Endothelial cell of umbilical vein (primary cell): ENCODE results near the gene ARHGEF28.

ENCODE experiments used
- CTCF ChIP-seq, 2 donors: IDR thresholded peaks; 1 replicate in 1 of 2; 2 replicates in 1 of 2; pipeline ENCODE4 v1.5.1; 2011; ENCODE audit warnings: low read length in 2 of 2, mild to moderate bottlenecking in 2 of 2, moderate library complexity in 2 of 2, control low read depth in 1 of 2, inconsistent platforms in 1 of 2, low read depth in 1 of 2; ENCODE audit not compliant: insufficient read depth in 1 of 2; ENCODE audit errors: extremely low read depth in 1 of 2
- EZH2 ChIP-seq: IDR thresholded peaks from 2 replicates; pipeline ENCODE4 v1.6.1; 2012; ENCODE audit warnings: borderline replicate concordance, low read depth, mild to moderate bottlenecking, moderate library complexity, low read length, inconsistent platforms; ENCODE audit not compliant: severe bottlenecking
- FOS ChIP-seq: IDR thresholded peaks from 2 replicates; pipeline ENCODE4 v1.6.1; 2011; ENCODE audit warnings: mild to moderate bottlenecking, low read length, moderate library complexity, borderline replicate concordance; ENCODE audit not compliant: insufficient read depth
- GATA2 ChIP-seq: IDR thresholded peaks from 2 replicates; pipeline ENCODE4 v1.7.0; 2011; ENCODE audit warnings: low read depth, mild to moderate bottlenecking, moderate library complexity, mixed read lengths, low read length; ENCODE audit not compliant: insufficient read length, insufficient read depth
- JUN ChIP-seq: IDR thresholded peaks from 2 replicates; pipeline ENCODE4 v1.6.1; 2011; ENCODE audit warnings: borderline replicate concordance, low read depth; ENCODE audit not compliant: insufficient read length, insufficient read depth
- MYC ChIP-seq: IDR thresholded peaks from one replicate; pipeline ENCODE4 v1.6.1; 2011; ENCODE audit warnings: mild to moderate bottlenecking, low read depth, low read length
- POLR2A ChIP-seq: IDR thresholded peaks from 2 replicates; pipeline ENCODE4 v1.6.1; 2012; ENCODE audit warnings: low read depth, mild to moderate bottlenecking, control low read depth, low read length
- POLR2AphosphoS5 ChIP-seq: IDR thresholded peaks from 2 replicates; pipeline ENCODE4 v1.6.1; 2012; ENCODE audit warnings: low read depth, mild to moderate bottlenecking, control low read depth, low read length, moderate library complexity; ENCODE audit not compliant: insufficient read depth
- TF ChIP-seq, protein P1 (sequence below): IDR thresholded peaks from 2 replicates; pipeline ENCODE4 v1.6.1; 2011; ENCODE audit not compliant: insufficient read depth, insufficient read length

GRCh38 chr5:73661753-73662152, 35.8 kb downstream of the ARHGEF28 start:
- TF ChIP-seq CTCF (IDR thresholded peaks at IDR 0.05; ENCODE audit: extremely low read depth in 1 of 2, insufficient read depth in 1 of 2, low read depth in 1 of 2, low read length in 2 of 2) (no peak), POLR2AphosphoS5 (no peak), FOS (no peak), EZH2 (no peak), POLR2A (no peak), JUN (no peak), MYC (no peak), GATA2 (no peak)
- TF ChIP-seq, protein P1, sequence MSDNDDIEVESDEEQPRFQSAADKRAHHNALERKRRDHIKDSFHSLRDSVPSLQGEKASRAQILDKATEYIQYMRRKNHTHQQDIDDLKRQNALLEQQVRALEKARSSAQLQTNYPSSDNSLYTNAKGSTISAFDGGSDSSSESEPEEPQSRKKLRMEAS, result no peak
